HG02884 (cell line): ENCODE data around the gene NELFA.
A peak's percentile ranks its signal among the peaks of the same experiment; 100 is the strongest.
"Not testable (repeated sequence)": the region's sequence is repeated elsewhere in the genome, so short reads cannot be mapped to it uniquely, and the experiment has no call there.

Source experiments
- ATAC-seq: cut with Tn5 transposase; IDR thresholded peaks from one replicate; pipeline ENCODE4 v1.9.1; 2021; ENCODE audit warnings: mild to moderate bottlenecking, moderate library complexity; ENCODE audit not compliant: unreplicated experiment

NELFA gene

GRCh38 chr4:2041239-2042130, 32.7 kb upstream of the NELFA start:
- peak; percentile 51 for ATAC-seq

GRCh38 chr4:2040391-2041238, 31.8 kb upstream of the NELFA start:
- ATAC-seq: no peak

GRCh38 chr4:2036866-2037265, 28.1 kb upstream of the NELFA start:
- no peak for ATAC-seq

GRCh38 chr4:2036327-2036726, 27.6 kb upstream of the NELFA start:
- no peak for ATAC-seq

GRCh38 chr4:2031161-2031560, 22.4 kb upstream of the NELFA start:
- ATAC-seq: not testable (repeated sequence)

- ATAC-seq: not testable (repeated sequence)
These were observed 18.3 kb upstream of the NELFA start for GRCh38 chr4:2027120-2027519.

GRCh38 chr4:2025817-2026216, 17.0 kb upstream of the NELFA start:
- no peak for ATAC-seq

- no peak for ATAC-seq
These were observed 15.9 kb upstream of the NELFA start for GRCh38 chr4:2024683-2025082.

- ATAC-seq: not testable (repeated sequence)
These were observed 12.7 kb upstream of the NELFA start for GRCh38 chr4:2021358-2022018.

GRCh38 chr4:2015008-2015407, 6.2 kb upstream of the NELFA start:
- ATAC-seq: no peak

GRCh38 chr4:2011583-2011982, 2.8 kb upstream of the NELFA start:
- no peak for ATAC-seq

- ATAC-seq: no peak
These were observed 968 bp upstream of the NELFA start for GRCh38 chr4:2009651-2010233.

- no peak for ATAC-seq
These were observed 178 bp downstream of the NELFA start for GRCh38 chr4:2008671-2008920.

GRCh38 chr4:2007804-2008670, 737 bp downstream of the NELFA start:
- no peak for ATAC-seq

GRCh38 chr4:2006956-2007653, 1.7 kb downstream of the NELFA start:
- ATAC-seq: no peak

- ATAC-seq: no peak
These were observed 2.4 kb downstream of the NELFA start for GRCh38 chr4:2006367-2006766.

GRCh38 chr4:2003361-2003760, 5.4 kb downstream of the NELFA start:
- ATAC-seq: not testable (repeated sequence)

GRCh38 chr4:1999308-1999707, 9.5 kb downstream of the NELFA start:
- ATAC-seq: not testable (repeated sequence)

- ATAC-seq: no peak
These were observed 10.5 kb downstream of the NELFA start for GRCh38 chr4:1998296-1998695.

GRCh38 chr4:1997712-1998111, 11.1 kb downstream of the NELFA start:
- ATAC-seq: no peak
